Activated CD8-positive, alpha-beta memory T cell treated with anti-CD3 and anti-CD28 coated beads, Interleukin-2, amount 50 U/mL, for 24 hours (primary cell): ENCODE measurements around the gene KIAA2012.
"Not testable (repeated sequence)": the region's sequence is repeated elsewhere in the genome, so short reads cannot be mapped to it uniquely, and the experiment has no call there.

Experiments used
- DNase-seq: peaks from one replicate; pipeline ENCODE4 v3.0.0-alpha.2; 2020; ENCODE audit errors: extremely low read depth

KIAA2012 gene

GRCh38 chr2:202116691-202117090, 43.6 kb downstream of the KIAA2012 start:
- no peak for DNase-seq

- DNase-seq = no peak
Observed at GRCh38 chr2:202118168-202118567, 45.1 kb downstream of the KIAA2012 start.

- DNase-seq = no peak
Observed at GRCh38 chr2:202120828-202121227, 47.8 kb downstream of the KIAA2012 start.

GRCh38 chr2:202121532-202122162, 48.6 kb downstream of the KIAA2012 start:
- no peak for DNase-seq

- no peak for DNase-seq
Observed at GRCh38 chr2:202122163-202122540, 49.1 kb downstream of the KIAA2012 start.

GRCh38 chr2:202122980-202123720, 50.1 kb downstream of the KIAA2012 start:
- no peak for DNase-seq

DNA sequence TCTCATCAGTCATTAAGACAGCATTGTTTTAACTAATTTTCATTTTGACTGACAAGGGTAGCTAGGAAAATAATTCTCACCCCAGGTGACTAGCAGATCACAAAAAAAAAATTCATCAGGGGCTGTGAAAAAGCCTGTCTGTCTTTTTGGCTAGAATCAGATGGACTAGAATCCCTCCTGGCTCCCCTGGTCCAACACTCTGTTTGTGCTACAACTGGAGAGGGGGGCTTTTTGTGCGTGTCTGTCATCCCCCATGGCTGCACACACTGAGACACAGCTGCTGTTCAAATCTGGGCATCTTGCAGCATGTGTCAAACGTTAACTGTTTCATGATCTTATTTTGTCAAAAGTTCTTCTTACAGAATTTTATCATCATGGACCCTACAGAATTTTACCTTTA, 51.2 kb downstream of the KIAA2012 start:
- DNase-seq = no peak

DNA sequence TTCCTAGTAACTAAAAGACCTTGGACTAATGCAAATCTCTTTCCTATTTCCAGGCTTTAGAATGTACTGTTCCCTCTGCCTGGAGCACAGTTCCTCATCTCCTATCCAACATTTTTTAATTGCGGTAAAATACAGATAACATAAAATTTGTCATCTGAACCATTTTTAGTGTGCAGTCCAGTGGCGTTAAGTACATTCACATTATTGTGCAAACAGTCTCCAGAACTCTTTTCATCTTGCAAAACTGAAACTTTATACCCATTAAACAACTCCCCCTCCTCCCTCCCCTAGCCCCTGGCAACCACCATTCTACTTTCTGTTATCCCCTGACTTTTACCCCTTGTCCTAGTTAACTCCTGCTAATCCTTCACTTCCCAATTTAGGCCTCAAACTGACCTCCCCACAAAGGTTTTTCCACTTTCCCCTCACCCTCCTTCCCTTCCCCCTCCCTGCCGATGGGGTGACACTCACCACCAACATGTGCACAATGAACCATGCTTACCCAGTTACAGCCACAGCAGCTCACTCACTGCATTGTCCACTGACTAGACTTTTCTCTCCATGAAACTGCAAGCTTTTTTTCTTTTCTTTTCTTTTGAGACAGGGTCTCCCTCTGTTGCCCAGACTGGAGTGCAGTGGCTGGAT, 54.8 kb downstream of the KIAA2012 start:
- DNase-seq = no peak

DNA sequence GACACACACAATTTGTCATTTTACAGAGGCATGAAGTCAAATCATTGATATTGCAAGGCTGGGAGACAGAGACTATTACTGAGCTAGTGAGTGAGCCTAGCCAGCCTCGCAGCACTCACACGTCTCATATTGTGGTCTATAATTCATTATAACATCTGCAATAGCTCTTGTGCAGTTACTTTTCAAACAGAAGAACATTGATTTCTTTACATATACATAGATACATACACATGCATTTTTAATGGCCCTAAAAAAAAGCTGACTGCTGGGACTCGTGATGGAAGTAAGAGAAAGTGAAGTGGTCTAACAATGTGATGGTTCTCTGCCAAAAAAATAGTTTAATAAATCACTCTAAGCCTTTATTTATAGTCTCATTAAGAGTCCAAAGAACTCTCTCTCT, 56.8 kb downstream of the KIAA2012 start:
- no peak for DNase-seq

- no peak for DNase-seq
Observed at GRCh38 chr2:202133200-202133908, 60.3 kb downstream of the KIAA2012 start.

- no peak for DNase-seq
Observed at GRCh38 chr2:202133909-202134265, 60.8 kb downstream of the KIAA2012 start.

GRCh38 chr2:202135091-202135874, 62.2 kb downstream of the KIAA2012 start:
- DNase-seq = no peak

- not testable (repeated sequence) for DNase-seq
Observed at GRCh38 chr2:202136039-202136438, 63.0 kb downstream of the KIAA2012 start.

- DNase-seq = no peak
Observed at GRCh38 chr2:202136526-202136925, 63.5 kb downstream of the KIAA2012 start.

GRCh38 chr2:202140522-202141252, 67.6 kb downstream of the KIAA2012 start:
- DNase-seq = no peak

DNA sequence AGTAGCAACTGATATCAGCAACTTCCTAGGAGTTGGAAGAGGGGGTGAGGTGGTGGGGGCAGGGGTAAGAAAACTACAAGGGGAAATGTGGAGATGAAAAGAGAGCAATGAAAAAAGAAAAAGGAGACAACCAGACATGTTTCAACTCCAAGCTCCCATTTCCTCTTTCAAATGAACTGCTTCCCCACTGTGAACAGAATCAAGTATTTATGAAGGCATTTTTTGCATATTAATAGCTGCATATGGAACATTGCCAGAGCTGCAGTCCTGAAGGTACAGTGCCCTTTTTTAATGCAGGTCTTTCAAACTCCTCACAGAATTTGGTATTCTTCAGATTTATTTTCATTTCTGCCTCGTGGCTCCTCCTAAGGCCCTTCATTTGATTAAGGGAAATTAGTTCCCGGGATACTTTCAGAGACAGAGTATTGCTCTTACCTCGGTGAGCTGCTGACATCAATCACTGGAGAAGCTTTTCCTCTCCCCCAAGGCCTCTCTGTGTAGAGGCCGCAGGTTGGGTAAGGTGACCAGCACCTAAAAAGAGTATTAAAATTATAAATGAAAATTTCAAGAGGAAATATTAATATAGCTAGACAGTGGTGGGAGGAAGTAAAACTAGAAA, 68.4 kb downstream of the KIAA2012 start:
- DNase-seq = no peak

DNA sequence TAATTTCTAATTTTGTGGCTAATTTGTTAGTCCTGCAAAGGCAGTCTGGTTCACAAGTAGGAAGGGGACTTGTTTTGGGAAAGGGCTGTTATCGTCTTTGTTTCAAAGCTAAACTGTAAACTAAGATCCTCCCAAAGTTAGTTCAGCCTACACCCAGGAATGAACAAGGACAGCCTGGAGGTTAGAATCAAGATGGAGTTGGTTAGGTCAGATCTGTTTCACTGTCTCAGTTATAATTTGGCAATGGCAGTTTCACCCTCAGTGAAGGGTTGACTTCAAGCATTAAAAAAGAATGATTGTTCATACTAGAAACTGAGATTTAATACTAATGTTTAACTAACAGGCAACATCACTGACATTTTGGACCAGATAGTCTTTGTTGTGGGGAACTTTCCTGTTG, 69.5 kb downstream of the KIAA2012 start:
- DNase-seq = no peak

DNA sequence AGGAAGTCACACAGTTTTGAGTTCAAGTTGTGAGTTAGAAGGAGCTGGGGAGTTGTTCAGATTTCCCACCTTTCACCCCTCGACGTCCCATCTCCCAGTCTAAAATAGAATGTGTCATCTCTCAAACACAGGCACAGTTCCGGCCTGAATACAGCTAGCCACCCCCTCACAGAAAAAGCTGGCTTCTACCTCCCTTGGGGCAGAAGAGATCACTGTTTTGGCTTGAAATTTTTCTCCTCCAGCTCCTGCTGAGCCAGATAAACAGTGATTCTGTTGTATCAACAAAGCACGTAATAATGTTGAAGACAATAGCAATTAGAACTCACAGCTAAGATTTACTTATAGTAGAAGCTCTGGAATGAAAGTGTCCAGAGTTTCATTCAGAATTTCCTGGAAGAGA, 74.7 kb downstream of the KIAA2012 start:
- no peak for DNase-seq

GRCh38 chr2:202148515-202149154, 75.6 kb downstream of the KIAA2012 start:
- no peak for DNase-seq

GRCh38 chr2:202149155-202149762, 76.2 kb downstream of the KIAA2012 start:
- no peak for DNase-seq
